ENCODE data around the gene HBS1L.

- TF ChIP-seq CTCF (optimal IDR thresholded peaks at IDR 0.05 in 1 of 3, IDR thresholded peaks at IDR 0.05 in 1 of 3, conservative IDR thresholded peaks at IDR 0.05 in 1 of 3; ENCODE audit: extremely low read depth in 1 of 3, insufficient read depth in 2 of 3, low read length in 3 of 3): no peak
- no peak for TF ChIP-seq EZH2 (IDR thresholded peaks at IDR 0.05; ENCODE audit: low read length)
These were observed 75.5 kb downstream of the HBS1L start for GRCh38 chr6:134979142-134979541.

Data from keratinocyte (primary cell).